HG02885 (cell line): ENCODE measurements around the gene PRPF6.

ENCODE experiments used
- ATAC-seq: cut with Tn5 transposase; IDR thresholded peaks from one replicate; pipeline ENCODE4 v1.9.1; 2021; ENCODE audit warnings: mild to moderate bottlenecking; ENCODE audit not compliant: unreplicated experiment, poor library complexity

PRPF6 gene

DNA sequence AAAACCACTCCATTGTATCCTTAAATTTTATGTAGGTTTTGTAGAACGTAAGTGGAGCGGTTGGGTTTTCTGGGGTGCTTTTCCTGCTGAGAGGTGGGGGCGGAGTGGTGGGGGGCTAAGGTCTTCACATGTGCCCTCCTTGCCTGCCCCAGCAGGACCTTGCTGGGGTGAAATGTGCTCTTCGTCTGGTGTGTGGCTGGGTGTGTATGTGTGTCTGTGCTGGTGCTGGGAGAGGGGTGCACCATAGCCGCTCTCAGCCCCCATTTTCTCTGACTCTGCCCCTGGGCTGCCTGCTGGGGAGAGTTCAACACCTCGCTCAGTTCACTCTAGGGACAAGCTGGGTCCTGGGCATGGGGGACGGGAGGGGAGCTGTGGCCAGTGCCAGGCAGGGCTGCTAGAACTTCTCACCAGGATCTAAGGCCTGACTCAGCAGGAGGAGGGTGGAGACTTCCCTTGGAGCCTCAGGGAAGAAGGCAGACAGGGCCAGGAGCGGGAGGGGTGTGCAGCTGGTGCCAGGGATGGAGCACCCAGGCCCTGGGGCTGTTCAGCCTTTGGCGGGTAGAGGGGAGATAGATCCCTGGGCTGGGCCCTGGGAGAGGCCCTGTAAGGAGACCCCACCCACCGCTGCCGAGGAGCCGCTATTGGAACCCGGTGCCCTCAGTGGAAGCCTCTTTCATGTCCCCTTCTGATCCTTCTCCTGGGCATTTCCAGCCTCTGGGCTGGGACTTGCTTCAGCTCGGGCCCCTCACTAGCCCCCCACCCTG is 63.7 kb downstream of the PRPF6 start:
- ATAC-seq, result no peak

DNA sequence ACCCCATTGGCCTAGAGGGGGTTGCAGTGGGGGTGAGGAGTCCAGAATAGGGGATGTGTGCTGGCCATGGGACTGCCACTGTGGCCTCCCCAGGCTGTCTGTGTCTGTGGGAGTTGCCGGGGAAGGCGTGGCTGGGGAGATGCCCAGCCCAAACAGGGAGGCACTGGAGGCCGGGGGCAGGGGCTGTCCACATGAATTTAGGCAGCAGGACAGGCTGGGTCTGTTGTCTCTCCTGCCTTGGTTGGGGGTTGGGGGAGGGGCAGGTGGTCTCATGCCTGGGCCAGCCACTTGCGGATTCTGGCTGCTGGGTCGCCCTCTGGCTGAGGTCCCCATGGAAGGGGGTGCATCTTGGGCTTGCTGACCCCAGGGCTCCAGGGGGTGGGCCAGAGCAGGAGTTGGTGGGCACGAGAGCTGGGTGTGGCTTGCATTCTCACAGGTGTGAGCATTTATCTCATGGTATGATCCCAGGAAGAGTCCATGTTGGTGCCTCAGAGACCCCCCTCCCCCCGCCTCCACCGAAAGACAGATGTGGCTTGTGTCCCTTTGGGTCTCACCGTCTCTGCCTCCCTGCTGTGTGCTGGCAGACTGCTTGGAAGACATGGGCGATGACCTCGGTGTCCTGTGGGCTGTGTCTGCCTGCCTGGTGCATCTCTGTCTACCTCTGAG is 64.5 kb downstream of the PRPF6 start:
- ATAC-seq, result no peak

DNA sequence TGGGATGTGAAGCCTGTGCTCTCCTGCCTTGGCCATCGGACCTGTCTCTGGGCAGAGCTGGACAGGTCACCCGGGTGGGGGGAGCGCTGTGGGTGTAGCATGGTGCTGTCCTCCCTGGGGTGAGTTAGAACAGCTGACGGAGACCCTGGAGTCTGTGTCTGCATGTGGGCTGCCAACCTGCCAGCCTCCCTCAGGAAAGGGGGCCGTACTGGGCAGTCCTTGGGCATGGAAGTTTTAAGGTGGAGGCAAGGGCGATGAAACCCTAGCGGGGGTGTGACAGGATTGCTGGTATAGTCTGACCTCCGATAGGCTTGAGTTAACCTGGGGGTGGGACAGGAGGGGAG is 66.1 kb downstream of the PRPF6 start:
- no peak for ATAC-seq

DNA sequence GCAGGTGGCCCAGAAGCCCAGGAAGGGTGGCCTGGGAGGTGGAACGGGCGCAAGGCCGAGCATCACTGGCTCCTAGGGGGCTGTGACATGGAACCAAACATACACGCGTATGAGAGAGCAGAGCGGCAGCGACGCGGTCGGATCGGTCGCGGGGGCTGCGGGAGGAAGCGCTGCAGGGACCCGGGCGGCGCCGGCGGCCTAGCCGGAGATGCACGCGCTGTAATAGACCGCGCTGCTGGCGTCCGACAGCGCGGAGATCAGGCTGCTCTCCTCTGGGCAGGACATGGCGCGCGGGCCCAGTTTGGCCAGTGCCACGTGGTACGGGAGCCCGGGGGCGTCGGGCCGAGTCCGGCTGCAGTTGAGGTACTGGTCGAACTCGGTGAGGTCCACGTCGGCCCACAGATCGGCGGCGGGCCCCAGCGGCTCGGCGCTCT is 67.1 kb downstream of the PRPF6 start:
- ATAC-seq, result no peak

DNA sequence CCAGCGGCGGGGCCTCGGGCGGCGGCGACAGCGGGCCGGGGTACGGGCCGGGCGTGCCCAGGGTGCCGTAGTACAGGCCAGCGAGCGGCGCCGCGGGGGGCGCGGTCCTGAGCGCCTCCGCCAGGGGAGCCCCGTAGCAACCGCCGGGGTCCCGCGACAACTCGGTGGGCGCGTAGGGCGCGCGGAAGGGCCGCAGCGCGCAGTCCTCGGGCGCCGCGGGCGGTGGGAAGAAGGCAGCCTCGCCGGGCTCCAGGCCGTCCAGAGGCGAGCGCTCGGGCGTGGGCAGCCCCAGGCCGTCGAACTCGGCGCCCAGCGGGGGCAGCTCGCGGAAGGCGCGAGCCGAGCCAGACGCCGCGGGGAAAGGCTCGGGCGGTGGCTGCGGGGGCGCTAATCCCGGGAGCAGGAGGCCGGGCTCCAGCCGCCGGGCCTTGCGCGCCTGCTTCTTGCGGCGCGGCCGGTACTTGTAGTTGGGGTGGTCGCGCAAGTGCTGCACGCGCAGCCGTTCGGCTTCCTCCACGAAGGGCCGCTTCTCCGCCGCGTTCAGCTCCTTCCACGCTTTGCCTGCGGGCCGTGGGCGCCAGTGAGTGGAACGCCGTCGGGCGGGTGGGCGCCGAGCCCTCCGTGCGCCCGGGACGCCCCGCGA is 67.6 kb downstream of the PRPF6 start:
- ATAC-seq, result no peak

DNA sequence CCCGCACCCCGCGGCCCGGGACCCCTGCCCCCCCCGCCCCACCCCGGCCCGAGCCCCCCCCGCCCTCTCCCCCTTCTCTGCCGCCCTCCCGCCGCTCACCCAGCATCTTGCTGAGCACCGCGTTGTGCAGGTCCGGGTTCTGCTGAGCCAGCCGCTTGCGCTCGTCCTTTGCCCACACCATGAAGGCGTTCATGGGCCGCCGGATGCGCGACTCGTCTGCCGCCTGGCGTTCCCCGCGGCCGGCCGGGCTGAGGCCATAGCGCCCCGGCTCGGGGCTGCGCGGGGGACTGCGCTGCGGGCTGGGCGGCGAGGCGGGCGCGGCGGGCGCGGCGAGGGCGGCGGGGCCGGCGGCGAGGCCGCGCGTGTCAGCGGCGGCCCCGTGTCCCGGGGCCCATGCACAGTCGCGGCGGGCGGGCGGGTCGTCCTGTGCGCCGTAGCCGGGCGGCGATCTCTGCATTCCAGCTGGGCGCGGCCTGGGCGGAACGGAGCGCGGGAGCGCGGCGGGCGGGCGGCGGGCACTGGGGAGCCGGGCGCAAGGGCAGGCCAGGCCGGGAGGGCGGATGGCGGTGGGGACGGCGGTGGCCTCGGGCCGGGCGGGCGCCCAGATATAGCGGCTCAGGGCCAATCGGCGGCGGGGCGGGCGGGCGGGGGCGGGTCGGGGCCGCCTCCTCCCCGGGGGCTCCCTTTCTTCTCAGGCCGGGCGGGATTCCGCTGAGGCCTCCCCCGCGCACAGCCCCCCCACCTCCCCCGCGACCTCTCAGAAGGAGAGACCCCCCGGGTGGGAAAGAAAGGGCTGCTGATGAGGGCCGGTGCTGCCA is 68.3 kb downstream of the PRPF6 start, which contains the start of gene SOX18:
TSS of gene SOX18 (minus strand) at position 580 of the 818 bp plus-strand sequence. CDS start at position 457, 123 bp downstream.
- no peak for ATAC-seq

DNA sequence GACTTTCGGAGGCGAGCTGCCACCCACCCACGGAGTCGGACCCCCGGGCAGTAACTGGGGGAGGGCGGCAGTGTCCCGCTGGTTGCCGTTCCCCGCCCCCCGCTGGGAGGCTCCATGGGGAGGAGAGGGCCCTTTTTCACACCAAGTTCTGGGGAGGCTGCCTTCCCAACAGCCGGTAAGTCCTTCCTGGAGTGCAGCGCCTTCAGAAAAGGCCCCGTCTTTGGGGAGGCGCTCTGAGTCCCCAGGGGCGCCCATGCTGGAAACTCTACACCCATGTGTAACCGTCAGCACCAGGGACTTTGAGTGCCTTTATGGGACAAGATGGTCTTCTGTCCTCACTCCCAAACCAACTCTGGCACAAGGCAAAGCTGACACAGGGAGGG is 68.9 kb downstream of the PRPF6 start:
- ATAC-seq, result no peak

DNA sequence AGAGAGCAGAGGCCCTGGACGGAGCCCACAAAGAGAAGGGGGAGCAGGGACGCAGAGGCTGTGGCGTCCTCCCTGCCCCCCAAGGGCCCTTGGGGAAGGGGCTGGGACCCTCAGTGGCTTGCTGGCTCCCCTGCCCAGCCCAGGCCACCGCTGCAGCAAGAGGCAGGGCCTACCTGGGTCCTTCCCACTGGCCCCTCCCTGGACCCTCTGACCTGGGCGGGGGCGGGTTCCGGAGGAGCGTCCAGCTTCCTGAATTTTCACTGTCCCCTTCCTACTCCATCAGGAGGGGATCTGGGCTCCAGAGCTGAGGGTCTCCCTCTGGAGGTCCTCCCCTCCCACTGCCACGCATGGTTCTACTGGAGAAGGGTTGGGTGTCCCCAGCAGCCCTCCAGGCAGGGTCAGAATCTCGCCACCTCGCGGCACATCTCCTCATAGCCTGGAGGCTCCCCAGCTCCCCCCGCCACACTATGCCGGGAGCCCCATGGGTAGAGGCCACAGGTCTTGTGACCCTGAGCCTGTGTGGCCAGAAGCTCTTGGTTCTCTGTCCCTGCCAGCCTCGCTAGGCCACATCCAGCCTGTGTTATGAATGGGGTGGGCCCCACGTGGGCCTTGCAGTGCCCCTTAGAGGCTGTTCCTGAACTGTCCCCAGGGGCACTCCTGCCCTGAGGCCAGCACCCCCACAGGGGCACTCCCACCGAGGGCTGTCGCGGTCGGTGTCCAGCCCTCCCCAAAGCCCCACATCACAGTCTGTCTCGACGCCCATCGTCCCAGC is 69.5 kb downstream of the PRPF6 start:
- no peak for ATAC-seq

DNA sequence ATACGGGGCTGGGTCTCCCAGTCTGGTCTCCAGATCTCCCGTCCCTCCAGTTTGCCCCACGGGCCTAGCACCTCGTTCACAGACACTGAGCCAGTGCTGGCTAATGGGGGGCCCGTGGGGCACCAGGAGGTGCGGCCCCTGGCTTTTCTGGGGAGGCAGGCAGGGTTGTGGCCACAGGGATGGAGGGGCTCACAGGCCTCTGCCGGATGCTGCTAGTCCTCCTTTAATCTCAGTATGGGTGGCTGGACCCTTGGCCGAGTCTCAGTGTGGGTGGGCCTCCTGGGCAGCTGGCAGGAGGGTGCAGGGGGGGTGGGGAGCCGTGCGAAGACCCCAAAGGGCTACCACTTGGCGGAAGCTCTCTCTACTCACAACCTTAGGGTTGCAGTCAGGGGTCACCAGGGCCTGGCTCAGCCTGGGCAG is 70.1 kb downstream of the PRPF6 start:
- ATAC-seq, result no peak

DNA sequence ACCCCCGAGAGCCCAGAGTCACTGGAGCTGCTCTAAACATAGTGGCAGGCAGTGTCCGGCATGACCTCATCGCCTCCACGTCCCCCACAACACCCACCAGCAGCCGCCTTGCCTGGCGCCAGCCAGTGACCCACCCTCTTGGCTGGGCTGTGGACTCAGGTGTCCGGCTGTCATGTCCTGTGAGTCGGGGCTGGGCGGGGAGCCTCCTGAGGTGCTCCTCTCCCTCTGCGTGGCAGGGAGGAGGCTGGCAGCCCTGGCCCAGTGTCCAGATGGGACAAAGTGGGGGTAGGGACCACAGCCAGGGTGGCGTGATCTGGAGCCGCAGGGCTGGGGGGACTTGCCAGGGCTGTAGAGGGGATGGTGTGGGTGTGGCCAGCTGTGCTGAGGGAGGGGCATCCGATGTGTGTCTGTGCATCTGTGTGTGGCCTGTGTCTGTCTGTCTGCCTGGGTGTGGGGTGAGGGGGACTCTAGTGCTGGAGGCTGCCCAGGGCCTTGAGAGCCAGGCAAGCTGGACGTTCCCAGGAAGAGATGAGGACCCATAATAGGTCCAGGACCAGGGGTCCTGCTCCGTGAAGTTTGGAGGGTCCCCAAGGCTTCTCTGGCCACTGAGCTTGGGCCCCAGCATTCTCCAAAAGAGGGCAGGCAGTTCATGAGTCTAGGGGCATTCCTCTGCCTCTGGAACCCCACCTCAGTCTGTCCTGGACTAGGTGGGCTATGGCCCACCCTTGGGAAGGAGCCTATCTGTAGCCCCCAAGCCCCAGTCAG is 70.8 kb downstream of the PRPF6 start:
- no peak for ATAC-seq

DNA sequence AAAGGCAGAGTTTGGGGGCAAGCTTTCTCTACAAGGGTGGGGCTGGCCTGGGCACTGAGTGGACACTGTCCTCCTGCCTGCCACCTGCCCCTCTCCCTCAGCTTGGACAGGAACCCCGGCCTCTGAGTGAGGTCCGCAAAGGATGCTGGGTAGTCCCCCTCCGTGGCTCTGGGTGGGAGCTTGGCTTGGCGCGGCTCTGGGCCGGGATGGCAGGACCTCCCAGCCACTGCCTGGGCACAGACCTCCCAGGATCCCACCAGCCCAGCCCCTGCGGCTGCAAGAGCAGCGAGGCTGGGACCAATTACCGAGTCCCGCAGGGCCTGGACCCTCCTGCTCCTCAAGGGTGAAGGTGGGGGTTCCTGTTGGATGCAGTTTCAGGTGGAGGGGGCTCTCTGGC is 71.4 kb downstream of the PRPF6 start:
- no peak for ATAC-seq

DNA sequence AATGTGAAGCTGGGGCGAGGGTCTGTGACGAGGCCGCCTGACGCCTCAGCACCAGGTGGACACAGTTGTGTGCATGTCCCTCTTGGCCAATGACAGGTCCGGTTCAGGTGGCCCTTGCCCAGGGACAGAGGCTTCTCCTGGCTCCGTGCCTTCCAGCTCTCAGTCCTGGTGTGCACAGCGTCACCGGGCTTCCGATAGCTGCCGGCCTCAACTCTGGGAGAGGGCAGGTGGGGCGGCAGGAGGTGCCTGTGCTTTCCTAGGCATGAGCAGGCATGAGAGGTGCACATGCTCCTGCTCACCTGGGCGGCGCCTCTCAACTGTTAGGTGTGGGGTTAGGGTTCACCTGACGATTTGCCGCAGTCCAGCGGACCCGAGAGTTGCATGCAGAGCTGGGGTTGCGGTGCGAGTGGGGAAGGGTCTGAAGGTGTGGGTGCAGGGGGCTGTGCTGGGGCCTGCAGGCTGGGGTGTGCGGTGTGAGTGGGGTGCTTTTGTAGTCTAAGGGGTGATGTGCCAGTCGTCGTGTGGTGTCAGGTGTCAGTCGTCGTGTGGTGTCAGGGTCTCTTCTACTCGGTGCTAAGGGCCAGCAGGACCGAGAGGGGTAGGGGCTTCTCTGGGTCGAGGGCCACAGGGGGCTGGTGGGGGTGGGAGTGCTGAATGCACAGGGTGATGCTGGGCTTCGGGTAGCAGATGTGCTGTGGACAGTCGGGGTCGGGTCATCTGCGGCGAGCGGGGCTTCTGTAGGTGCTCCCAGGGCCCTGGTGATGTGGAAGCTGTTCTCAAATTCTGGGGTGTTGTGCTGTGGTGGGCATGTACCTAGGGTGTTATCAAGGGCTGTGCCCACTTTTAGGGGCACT is 72.3 kb downstream of the PRPF6 start:
- no peak for ATAC-seq

DNA sequence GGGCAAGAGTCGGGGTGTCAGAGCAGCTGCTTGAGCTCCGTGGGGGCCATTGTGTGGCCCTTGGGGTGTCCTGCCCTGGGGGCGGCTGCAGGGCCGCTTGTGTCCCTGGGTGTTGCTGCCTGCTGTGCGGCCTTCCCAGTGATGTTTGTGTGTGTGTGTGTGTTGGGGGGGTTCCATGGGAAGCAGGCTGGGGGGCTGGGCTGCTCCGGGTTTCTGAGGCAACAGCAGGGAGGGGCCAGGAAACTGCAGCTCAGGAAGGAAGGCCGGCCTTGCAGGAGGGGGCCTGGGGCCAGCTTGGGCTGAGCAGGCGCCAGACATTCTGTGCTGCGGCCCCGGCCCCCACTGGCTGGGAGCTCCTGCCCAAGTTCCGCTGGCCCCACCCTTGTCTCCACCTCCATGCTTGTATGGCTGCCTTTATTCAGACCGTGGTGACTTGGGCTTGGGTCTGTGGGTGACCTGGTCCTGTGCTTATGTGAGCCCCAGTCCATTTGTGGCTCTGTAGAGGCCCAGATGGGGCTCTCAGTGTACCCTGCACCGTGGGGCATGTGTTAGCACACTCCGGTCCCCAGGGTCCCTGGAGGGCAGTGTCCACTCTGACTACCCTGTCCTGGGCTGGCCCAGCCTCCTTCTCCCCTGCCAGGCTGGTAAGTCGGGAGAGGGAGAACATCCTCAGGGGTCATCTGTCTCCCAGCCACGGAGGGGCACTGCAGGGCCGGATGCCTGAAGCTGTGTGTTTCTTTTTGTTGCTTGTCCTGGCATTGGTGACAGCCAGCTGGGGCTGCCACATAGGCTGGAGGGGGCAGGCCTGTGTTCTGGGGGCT is 73.1 kb downstream of the PRPF6 start:
- ATAC-seq, result no peak

DNA sequence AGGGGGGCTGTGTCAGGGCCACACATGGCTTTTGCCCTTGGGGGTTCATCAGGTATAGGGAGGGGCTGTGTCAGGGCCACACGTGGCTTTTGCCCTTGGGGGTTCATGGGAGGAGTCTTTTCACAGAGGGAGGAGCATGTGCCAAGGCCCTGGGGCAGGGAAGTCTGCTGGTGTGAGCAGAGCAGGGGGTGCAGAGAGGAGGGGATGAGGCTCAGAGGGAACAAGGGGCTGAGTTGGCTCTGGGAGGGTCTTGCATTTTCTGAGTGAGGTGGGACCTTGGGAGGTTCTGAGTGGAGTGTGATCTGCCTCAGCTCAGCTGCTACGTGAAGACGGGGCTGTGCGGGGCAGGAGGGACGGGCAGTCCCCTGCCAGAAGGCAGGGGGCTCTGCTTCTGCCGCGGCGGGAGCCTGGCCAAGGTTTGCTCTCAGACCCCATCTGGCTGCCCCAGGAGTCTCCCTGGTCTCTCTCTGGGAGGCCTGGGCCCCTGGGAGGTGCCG is 74.5 kb downstream of the PRPF6 start:
- no peak for ATAC-seq

DNA sequence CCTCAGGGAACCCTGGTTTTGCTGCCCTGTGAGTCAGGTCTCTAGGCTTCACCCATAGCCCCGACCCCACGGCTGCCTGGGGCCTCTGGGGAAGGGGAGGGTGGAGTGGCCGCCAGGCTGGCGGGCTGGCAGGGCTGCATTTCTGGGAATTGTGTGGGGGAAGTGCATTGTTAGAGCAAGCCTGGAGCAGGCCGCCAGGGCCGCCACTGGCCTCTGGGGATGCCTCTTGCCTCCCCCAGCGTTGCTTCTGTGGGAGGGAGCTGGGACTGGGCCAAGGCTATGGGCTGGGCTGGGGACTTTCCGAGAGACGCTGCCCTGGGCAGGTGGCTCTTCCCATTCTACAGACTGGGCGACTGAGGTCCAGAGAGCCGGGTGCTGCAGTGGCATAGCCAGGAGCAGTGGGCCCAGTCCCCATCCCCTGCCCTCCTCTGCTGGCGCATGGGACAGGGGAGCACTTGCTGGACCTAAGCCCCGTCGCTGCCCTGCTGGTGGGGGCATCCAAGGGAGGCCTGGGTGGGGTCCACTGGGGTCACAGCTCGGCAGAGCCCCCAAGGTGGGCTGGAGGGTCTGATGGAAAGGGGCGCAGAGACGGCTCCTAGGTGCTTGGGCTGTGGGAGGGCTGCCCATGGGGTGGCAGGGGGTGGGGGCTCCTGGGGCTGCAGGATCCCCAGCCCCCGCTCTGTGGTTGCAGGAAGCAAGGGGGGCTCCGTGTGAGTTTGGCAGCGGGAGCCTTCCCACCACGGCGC is 75.1 kb downstream of the PRPF6 start:
- ATAC-seq, result no peak

DNA sequence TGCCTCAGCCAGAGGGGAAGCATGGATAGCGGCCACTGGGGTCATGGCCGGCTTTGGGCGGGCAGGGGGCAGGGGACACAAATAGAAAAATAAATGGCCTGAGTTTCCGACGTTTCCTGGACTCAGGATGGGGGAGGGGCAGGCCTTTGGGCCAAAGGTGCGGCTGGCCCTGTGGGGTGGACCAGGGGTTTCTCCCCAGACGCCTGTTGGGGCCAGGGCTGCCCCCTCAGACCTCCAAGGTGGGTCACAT is 75.6 kb downstream of the PRPF6 start:
- no peak for ATAC-seq
